ENCODE measurements around the gene TOLLIP.

Gene TOLLIP

GRCh38 chr11:1242289-1242688, 67.1 kb downstream of the TOLLIP start:
- DNase-seq (ENCODE audit: extremely low read depth, low read depth): no peak
- TF ChIP-seq CTCF (IDR thresholded peaks at IDR 0.05; ENCODE audit: low read depth, low read length, missing control alignments): no peak
- H3K4me3 ChIP-seq (replicated peaks; ENCODE audit: low read depth, low read length): no peak overlapping the region

- no peak for TF ChIP-seq CTCF (IDR thresholded peaks at IDR 0.05; ENCODE audit: low read depth, low read length, missing control alignments)
- DNase-seq (ENCODE audit: extremely low read depth, low read depth): no peak
- no peak overlapping the region for H3K4me3 ChIP-seq (replicated peaks; ENCODE audit: low read depth, low read length)
Measured at GRCh38 chr11:1241706-1242105, 67.7 kb downstream of the TOLLIP start.

- TF ChIP-seq CTCF (IDR thresholded peaks at IDR 0.05; ENCODE audit: low read depth, low read length, missing control alignments): no peak
- no peak for DNase-seq (ENCODE audit: extremely low read depth, low read depth)
Measured at GRCh38 chr11:1240771-1241170, 68.7 kb downstream of the TOLLIP start.

GRCh38 chr11:1239596-1240205, 69.7 kb downstream of the TOLLIP start:
- no peak for DNase-seq (ENCODE audit: extremely low read depth, low read depth)
- no peak for TF ChIP-seq CTCF (IDR thresholded peaks at IDR 0.05; ENCODE audit: low read depth, low read length, missing control alignments)
- no peak overlapping the region for H3K4me3 ChIP-seq (replicated peaks; ENCODE audit: low read depth, low read length)

More at GRCh38 chr11:1240771-1241170, 68.7 kb downstream of the TOLLIP start:
- H3K4me3 ChIP-seq (replicated peaks; ENCODE audit: low read depth, low read length): no peak overlapping the region

- TF ChIP-seq CTCF (IDR thresholded peaks at IDR 0.05; ENCODE audit: low read depth, low read length, missing control alignments): no peak
- DNase-seq (ENCODE audit: extremely low read depth, low read depth): no peak
- H3K4me3 ChIP-seq (replicated peaks; ENCODE audit: low read depth, low read length): no peak overlapping the region
Measured at GRCh38 chr11:1238767-1239595, 70.5 kb downstream of the TOLLIP start.

DNA sequence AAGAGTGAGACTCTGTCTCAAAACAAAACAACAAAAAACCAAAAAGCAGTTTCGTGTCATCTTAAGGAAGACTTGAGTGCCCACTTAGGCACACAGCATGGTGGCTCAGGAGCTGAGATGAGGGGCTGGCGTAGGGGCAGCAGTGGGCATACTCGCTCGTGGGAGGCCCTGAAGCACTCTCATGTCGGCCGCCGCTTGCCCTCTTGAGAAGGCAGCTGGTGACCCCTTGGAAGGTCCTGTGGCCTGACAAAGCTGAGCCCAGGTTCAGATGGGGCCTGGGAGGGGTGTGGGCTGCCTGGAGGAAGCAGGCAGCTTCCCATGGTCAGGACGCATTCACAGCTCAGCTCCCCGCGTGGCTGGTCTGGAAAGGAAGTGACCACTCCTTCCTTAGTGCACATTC, 71.6 kb downstream of the TOLLIP start:
- no peak overlapping the region for H3K4me3 ChIP-seq (replicated peaks; ENCODE audit: low read depth, low read length)
- DNase-seq (ENCODE audit: extremely low read depth, low read depth): no peak
- no peak for TF ChIP-seq CTCF (IDR thresholded peaks at IDR 0.05; ENCODE audit: low read depth, low read length, missing control alignments)

All from HFF-Myc (cell line).